SK-N-SH (cell line): Measurements from ENCODE around the gene ID2.

ENCODE experiments used
- EP300 ChIP-seq, 2 experiments: IDR thresholded peaks; 2 replicates each; pipeline versions ENCODE4 v1.4.0 to v1.6.1; 2012; ENCODE audit warnings: borderline replicate concordance in 1 of 2, low read depth in 1 of 2, low read length in 1 of 2
- FOXM1 ChIP-seq: IDR thresholded peaks from 2 replicates; pipeline ENCODE4 v1.4.0; 2012; ENCODE audit warnings: low read depth, mild to moderate bottlenecking
- RFX5 ChIP-seq: IDR thresholded peaks from 2 replicates; pipeline ENCODE4 v1.6.1; 2012; ENCODE audit warnings: mild to moderate bottlenecking, improper control_type of control experiment, low read length
- SMC3 ChIP-seq: IDR thresholded peaks from 2 replicates; pipeline ENCODE4 v1.6.1; 2012; ENCODE audit warnings: low read depth, low read length, improper control_type of control experiment
- TF ChIP-seq, protein P1 (sequence below): fragments of 200-600 bp; sonication (generic); IDR thresholded peaks from 2 replicates; pipeline ENCODE4 v1.6.1; 2017; ENCODE audit warnings: antibody characterized with exemption, mild to moderate bottlenecking, moderate library complexity
- TF ChIP-seq, protein P2 (sequence below): IDR thresholded peaks from 2 replicates; pipeline ENCODE4 v1.4.0; 2012; ENCODE audit warnings: low read depth, borderline replicate concordance

DNA sequence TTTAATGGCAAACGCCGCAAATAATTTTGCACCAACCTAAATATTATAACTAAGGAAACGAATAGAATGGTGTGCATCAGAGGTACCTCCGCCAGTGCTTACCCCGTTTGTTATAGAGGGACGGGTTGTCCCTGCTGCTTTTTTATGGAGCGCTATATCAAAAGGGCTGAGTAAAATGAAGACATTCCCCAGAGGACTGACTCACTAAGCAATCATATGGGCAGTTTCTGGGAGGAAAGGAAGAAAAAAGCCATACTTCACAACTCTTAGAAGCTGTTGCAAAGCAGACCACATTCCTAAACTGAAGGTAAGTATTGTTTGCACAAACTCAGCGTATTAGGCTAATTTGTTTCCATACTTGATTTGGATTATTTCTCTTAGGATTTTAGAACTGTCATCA lies 12.9 kb downstream of the ID2 start:
- TF ChIP-seq SMC3 = no peak
- TF ChIP-seq RFX5 = no peak
- TF ChIP-seq FOXM1 = no peak
- TF ChIP-seq, protein P1, sequence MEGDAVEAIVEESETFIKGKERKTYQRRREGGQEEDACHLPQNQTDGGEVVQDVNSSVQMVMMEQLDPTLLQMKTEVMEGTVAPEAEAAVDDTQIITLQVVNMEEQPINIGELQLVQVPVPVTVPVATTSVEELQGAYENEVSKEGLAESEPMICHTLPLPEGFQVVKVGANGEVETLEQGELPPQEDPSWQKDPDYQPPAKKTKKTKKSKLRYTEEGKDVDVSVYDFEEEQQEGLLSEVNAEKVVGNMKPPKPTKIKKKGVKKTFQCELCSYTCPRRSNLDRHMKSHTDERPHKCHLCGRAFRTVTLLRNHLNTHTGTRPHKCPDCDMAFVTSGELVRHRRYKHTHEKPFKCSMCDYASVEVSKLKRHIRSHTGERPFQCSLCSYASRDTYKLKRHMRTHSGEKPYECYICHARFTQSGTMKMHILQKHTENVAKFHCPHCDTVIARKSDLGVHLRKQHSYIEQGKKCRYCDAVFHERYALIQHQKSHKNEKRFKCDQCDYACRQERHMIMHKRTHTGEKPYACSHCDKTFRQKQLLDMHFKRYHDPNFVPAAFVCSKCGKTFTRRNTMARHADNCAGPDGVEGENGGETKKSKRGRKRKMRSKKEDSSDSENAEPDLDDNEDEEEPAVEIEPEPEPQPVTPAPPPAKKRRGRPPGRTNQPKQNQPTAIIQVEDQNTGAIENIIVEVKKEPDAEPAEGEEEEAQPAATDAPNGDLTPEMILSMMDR = no peak
- TF ChIP-seq, protein P2, sequence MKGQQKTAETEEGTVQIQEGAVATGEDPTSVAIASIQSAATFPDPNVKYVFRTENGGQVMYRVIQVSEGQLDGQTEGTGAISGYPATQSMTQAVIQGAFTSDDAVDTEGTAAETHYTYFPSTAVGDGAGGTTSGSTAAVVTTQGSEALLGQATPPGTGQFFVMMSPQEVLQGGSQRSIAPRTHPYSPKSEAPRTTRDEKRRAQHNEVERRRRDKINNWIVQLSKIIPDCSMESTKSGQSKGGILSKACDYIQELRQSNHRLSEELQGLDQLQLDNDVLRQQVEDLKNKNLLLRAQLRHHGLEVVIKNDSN = no peak
- no peak for TF ChIP-seq EP300 (IDR thresholded peaks at IDR 0.05; ENCODE audit: borderline replicate concordance in 1 of 2, low read depth in 1 of 2, low read length in 1 of 2)
